MCF 10A (cell line): ENCODE measurements around the gene MYOZ1. TPM values are rescaled to one million over a fixed set of nuclear protein-coding genes. Genes with fewer than 3 reads are reported as not detected.

Experiments used
- BruUV-seq: library from RNA; stranded (reverse); fragments of 400-500 nt; replicated peaks from 2 replicates; lab custom pipeline; 2021; lab: Mats Ljungman, UMichigan
- CTCF ChIA-PET: fragments of 300-600 bp; sonication (Branson Sonifier 250); formaldehyde crosslinking; extraction: SDS; loops from one replicate; lab custom pipeline; 2021; ENCODE audit warnings: antibody characterized with exemption, inconsistent platforms; lab: Yijun Ruan, JAX
- POLR2A ChIA-PET: fragments of 300-600, 350-650 bp; sonication (Branson Sonifier 250); formaldehyde crosslinking; extraction: SDS; loops from one replicate; lab custom pipeline; 2020; ENCODE audit warnings: antibody characterized with exemption, inconsistent platforms; lab: Yijun Ruan, JAX
- DNase-seq: peaks from one replicate; pipeline ENCODE4 v3.0.0-alpha.2; 2018; ENCODE audit not compliant: unreplicated experiment
- H3K27ac Mint-ChIP-seq: one replicate; pipeline ENCODE4 v1.8.0; 2022; ENCODE audit warnings: mild to moderate bottlenecking, low read depth, mixed read lengths; ENCODE audit not compliant: unreplicated experiment
- H3K27me3 Mint-ChIP-seq: one replicate; pipeline ENCODE4 v1.8.0; 2022; ENCODE audit warnings: mixed read lengths; ENCODE audit not compliant: insufficient read depth, unreplicated experiment
- H3K36me3 Mint-ChIP-seq: one replicate; pipeline ENCODE4 v1.8.0; 2022; ENCODE audit warnings: mild to moderate bottlenecking, moderate library complexity, mixed read lengths; ENCODE audit not compliant: insufficient read depth, unreplicated experiment
- H3K4me1 Mint-ChIP-seq: one replicate; pipeline ENCODE4 v1.8.0; 2022; ENCODE audit warnings: mixed read lengths; ENCODE audit not compliant: insufficient read depth, unreplicated experiment
- H3K4me3 Mint-ChIP-seq: one replicate; pipeline ENCODE4 v1.8.0; 2022; ENCODE audit warnings: mild to moderate bottlenecking, moderate library complexity, mixed read lengths; ENCODE audit not compliant: unreplicated experiment
- H3K9me3 Mint-ChIP-seq: one replicate; pipeline ENCODE4 v1.8.0; 2022; ENCODE audit warnings: mixed read lengths; ENCODE audit not compliant: unreplicated experiment
- CTCF ChIP-seq: fragments of 200-600 bp; IDR thresholded peaks from one replicate; pipeline ENCODE4 v1.8.0; 2022; ENCODE audit warnings: antibody characterized with exemption, mild to moderate bottlenecking; ENCODE audit not compliant: unreplicated experiment
- intact Hi-C: fragments of 100-400 bp; cut with micrococcal nuclease; formaldehyde crosslinking; loops from 2 replicates; pipeline ENCODE4 v1.14.1; 2022
- total RNA-seq: library from RNA; stranded (reverse); gene quantifications from 2 replicates; pipeline ENCODE4 v1.2.3, GENCODE V29; 2022

The MYOZ1 gene
- total RNA-seq, 1 experiment from 2014 or later = not detected

- TF ChIP-seq CTCF = no peak
- no peak for DNase-seq
- H3K4me3 Mint-ChIP-seq = no peak overlapping the region
- intact Hi-C loops = no loop called here
- no peak overlapping the region for H3K27ac Mint-ChIP-seq
- no peaks in the 10 kb centered on the region for H3K36me3 Mint-ChIP-seq
- POLR2A ChIA-PET = interaction anchor here (1.1 kb wide), 1 partner anchor 81 kb away, joined by 3 read pairs; no protein-coding TSS in a partner anchor
- H3K9me3 Mint-ChIP-seq = no peaks in the 10 kb centered on the region
- no peaks in the 10 kb centered on the region for H3K27me3 Mint-ChIP-seq
- no peaks in the 10 kb centered on the region for H3K4me1 Mint-ChIP-seq
- CTCF ChIA-PET = interaction anchor here (0.7 to 2.6 kb wide), 3 partner anchors 119 to 136 kb away, joined by 3 to 15 read pairs (median 12); no protein-coding TSS in a partner anchor
- BruUV-seq = no TSS peak
Measured at GRCh38 chr10:73648975-73649829, 7.9 kb upstream of the MYOZ1 start.

GRCh38 chr10:73647875-73648651, 6.8 kb upstream of the MYOZ1 start:
- no peak overlapping the region for H3K27ac Mint-ChIP-seq
- TF ChIP-seq CTCF = no peak
- H3K36me3 Mint-ChIP-seq = no peaks in the 10 kb centered on the region
- POLR2A ChIA-PET = interaction anchor here (1.1 kb wide), 1 partner anchor 83 kb away, joined by 3 read pairs; no protein-coding TSS in a partner anchor
- H3K4me1 Mint-ChIP-seq = no peaks in the 10 kb centered on the region
- H3K9me3 Mint-ChIP-seq = no peaks in the 10 kb centered on the region
- CTCF ChIA-PET = interaction anchor here (1.9 kb wide), 1 partner anchor 118 kb away, joined by 15 read pairs; no protein-coding TSS in a partner anchor
- BruUV-seq = no TSS peak
- DNase-seq = no peak
- intact Hi-C loops = no loop called here
- no peak overlapping the region for H3K4me3 Mint-ChIP-seq
- no peaks in the 10 kb centered on the region for H3K27me3 Mint-ChIP-seq

GRCh38 chr10:73647211-73647874, 6.1 kb upstream of the MYOZ1 start:
- CTCF ChIA-PET = interaction anchor here (1.9 to 16.0 kb wide), 2 partner anchors 117 to 118 kb away, joined by 15 to 222 read pairs; no protein-coding TSS in a partner anchor
- BruUV-seq = no TSS peak

More at GRCh38 chr10:73647211-73647874, 6.1 kb upstream of the MYOZ1 start:
- Mint-ChIP-seq H3K4me3 (no peak overlapping the region), H3K27ac (no peak overlapping the region), H3K27me3 (no peaks in the 10 kb centered on the region), H3K4me1 (no peaks in the 10 kb centered on the region), H3K9me3 (no peaks in the 10 kb centered on the region), H3K36me3 (no peaks in the 10 kb centered on the region)
- TF ChIP-seq CTCF = no peak
- DNase-seq = no peak
- intact Hi-C loops = no loop called here
- POLR2A ChIA-PET = interaction anchor here (0.7 kb wide), 1 partner anchor 974 kb away, joined by 3 read pairs; no protein-coding TSS in a partner anchor
